Dedifferentiated amniotic fluid mesenchymal stem cell (primary cell): ENCODE data around the gene CDKN3.

ENCODE experiments used
- DNase-seq: peaks from one replicate; pipeline ENCODE4 v3.0.0-alpha.2; 2016; ENCODE audit errors: extremely low spot score

The CDKN3 gene, protein sequence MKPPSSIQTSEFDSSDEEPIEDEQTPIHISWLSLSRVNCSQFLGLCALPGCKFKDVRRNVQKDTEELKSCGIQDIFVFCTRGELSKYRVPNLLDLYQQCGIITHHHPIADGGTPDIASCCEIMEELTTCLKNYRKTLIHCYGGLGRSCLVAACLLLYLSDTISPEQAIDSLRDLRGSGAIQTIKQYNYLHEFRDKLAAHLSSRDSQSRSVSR

DNA sequence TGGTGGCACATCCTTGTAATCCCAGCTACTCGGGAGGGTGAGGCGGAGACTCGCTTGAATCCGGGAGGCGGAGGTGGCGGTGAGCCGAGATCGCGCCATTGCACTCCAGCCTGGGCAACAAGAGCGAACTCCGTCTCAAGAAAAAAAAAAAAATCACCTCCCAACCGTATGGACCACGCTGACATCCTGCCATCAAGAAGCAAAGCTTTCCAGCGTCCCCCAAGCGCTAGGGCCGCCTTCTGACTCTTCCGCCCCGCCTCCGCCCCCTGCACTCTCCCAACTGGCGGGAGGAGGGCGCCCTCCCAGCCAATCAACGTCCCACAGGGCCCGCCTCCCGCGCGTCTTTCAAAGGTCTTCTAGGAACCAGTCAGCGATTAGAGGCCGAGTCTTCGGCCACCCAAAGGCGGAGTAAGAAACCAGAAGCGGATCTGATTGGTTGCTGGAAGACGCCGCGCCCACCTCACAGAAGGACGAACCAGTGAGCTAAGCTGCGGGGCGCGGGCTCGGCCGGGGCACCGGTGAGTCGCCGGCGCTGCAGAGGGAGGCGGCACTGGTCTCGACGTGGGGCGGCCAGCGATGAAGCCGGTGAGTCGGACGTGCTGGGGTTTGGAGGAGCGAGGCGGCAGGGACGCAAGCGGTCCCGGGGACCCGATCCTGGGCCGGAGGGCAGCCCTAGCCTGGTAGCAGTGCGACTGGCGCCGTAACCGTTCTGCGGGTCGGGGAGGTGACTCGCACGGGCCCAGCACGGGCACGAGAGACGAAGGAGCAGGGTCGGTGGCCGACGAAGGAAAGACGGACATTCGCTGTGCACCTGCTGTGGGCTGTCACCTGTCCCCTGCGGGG lies at the start of gene CDKN3:
TSS of gene CDKN3 (plus strand) at position 515 of the 843 bp plus-strand sequence. CDS start at position 577, 62 bp downstream.
- peak; percentile 99 for DNase-seq

DNA sequence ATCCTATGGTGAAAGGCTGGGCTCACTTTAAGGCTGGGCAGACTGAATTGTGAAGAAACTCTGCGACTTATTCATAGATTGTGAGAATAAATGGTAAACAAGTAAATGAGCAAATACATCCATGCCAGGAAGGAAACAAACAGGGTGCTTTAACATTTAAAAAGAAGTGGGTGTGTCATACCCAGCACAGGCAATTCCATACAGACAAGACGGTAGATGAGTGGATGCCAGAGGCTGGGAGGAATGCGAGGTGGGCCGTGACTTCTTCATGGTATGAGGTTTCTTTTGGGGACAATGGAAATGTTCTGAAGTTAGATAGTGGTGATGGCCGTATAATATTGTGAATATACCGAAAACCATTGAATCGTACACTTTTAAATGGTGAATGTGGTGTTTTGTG lies 49.8 kb upstream of the CDKN3 start:
- no peak for DNase-seq

DNA sequence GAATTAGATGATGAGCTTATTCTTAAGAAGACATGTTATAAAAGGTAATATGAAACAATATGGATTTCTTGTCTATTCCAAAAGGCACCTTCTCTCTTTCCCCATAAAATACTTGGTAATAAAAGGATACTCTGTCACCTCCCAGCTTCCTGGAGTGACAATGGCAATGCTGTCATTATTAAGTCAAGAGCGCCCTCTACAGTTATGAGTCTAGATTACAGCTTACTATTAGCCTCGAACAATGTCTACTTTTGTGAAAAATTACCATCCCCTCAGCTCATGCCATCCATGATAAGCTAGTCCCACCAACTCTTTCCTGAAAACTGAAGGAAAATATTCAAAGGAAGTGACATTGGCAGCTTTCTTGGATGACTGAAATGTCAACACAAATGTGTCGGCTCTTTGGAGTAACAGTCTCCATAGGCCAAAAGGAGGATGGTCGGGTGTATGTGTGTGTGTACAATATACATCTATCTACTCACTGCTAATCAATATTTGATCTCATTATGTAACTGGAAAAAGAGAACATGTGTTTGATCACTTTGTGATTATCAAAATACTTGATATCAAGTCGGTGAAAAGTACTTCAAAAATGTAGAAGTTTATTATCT lies 48.7 kb upstream of the CDKN3 start:
- peak; percentile 71 for DNase-seq

DNA sequence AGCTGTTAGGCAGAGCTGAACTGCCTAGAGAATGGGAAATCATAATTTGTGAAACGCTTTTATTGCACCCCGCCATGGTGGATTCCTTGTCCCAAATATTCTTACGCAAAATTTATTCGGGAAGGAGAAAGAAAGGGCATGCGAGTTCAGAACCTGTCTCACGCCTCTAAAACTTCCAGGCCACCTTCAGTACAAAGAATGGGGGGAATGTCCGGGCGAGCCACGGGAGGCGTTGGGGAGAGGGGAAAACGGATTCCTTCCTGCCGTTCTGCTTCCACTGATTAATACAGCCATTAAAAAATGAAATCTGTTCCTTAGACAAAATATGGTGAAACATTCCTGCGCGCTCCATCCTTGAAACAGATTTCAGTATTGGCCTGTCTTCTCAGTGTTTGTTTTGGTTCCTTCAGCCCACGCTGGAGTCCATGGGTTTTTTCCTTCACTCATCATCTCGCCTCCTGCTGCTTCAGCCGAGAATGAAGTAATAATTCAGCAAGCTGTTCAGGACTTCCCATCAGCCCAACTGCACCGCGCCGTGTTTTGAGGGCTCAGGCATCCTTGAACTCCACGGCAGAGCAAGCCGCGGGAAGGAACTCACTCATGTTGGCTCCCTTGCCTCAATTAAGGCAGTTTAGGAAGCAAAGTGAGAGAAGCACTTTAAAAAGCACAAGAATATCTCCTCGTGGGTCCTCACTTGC lies 47.7 kb upstream of the CDKN3 start:
- DNase-seq: no peak

DNA sequence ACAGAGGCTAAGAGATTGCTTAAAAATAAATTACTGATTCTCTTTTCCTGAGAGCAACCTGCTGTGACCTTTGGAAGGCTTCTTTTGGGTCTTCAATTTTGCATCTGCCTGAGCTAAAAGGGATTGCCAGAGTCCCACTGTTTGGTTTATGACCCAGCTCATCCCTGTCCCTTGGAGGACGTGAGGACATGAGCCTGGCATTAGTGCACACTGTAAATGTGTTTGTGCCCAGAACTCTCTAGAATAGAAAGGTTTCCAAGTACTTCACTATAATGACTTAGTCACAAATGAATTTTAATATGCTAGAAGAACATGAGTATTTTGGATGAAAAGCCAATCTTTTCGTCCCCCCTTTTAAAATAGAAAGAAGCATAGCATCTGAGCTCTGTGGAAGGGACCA lies 47.1 kb upstream of the CDKN3 start:
- DNase-seq: no peak

DNA sequence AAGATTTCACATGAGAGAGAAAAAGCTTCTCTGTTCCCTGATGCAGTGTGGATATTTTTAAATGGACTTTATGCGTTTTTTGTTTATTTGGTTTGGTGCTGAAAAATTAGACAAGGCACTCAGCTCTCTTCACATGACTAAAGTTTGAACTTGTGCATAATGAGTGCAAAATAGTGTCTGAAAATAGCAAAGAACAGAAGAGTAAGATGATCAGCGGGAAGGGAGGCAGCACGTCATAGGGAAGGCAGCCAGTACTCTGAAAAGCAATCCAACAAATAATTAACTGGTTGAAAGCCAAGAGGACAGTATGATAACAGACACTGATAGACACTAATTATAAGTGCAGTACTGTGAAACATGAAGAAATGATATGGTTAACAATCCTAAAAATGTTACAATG lies 46.6 kb upstream of the CDKN3 start:
- DNase-seq: no peak

DNA sequence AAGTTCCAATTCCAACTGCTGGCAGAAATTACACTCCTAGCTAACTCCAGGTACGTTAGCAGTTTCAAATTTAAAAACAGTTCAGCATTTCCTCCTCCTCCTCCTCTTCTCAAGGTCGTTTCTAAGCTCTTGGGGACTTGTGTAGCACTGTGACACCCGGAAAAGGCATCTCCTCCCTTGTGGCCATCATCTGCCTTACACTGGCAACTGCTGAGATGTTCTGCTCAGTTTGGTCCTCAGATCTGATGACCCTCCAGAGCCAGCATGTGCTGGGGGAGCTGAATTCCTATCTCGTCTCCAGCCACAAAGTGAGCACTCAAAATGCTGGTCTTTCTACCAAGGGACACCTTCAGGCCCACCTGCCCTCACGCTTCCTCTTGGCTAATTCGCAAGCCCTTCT lies 43.5 kb upstream of the CDKN3 start:
- no peak for DNase-seq

DNA sequence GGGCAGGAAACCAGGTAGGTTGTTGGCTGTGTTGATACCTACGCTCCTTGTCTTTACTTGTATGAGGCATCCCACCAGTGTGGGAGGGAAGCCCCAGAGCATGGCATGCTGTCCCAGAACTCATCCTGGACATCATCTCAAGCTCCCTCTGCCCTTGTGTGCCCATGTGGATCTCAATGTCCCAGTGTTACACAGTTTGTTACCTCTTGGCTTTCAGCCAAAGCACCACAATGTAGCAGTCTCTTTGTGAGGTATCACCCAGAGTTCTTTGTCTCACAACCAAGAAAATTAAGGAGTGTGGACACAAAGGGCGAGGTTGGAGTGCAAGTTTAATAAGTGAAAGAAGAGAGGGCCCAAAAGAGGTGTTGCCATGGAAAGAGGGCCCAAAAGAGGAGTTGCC lies 43.1 kb upstream of the CDKN3 start:
- DNase-seq: no peak

DNA sequence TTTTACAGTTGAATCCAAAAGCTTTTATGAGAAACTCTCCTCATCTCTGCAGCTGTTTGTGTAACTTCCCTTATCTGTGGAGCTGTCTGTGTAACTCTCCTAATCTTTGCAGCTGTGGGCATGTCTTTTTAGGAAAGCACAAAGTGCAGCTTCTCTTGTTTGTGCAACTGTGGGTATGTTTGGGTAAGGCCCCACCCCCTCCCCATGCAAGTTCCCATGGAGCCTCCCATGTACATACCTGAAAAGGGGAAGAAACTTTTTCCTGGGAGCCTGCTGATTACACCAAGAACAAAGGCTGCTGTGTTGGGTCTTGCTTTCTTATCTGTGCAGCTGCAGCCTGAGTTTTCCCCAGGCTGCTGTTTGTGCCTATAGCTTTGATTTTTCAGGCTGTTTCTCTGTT lies 42.7 kb upstream of the CDKN3 start:
- no peak for DNase-seq

DNA sequence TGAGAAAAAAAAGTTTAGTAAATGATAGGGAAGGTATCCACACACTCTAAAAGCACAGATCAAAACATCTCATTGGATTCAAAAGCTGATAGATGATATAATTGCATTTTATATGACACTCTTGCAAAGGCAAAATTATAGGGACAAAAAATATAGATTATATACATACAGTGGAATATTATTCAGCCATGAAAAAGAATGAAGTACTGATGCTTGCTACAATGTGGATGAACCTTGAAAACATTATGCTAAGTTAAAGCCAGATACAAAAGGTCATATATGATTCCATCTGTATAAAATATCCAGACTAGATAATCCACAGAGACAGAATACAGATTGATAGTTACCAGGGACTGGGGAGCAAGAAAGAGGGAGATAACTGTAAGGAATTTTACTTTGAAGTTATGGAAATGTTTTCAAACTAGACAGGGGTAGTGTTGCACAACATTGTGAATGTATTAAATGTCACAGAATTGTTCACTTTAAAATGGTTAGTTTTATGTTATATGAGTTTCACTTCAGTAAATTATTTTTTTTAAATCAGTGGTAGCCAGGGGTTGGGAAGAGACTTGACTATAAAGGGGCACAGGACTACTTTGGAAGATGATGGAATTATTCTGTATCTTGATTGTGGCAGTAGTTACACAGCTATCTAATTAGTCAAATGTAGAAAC lies 41.7 kb upstream of the CDKN3 start:
- DNase-seq: no peak

DNA sequence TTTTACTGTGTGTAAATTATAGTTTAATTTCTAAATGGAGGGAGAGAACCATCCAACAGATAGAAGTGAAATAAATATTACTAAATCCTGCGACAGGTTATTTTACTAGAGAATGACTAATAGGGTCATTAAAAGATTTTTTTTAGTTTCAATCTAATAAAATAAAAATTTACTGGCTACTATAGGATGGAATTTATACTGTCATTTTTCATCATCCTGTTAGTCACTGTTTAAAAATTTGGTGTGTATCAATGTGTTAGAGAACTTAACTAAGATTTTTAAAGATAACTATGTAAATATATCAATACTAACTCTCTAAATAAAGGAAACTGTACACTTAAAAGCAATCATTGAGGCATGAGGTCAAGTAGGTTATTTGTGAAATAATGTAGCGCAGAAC lies 41.1 kb upstream of the CDKN3 start:
- no peak for DNase-seq

DNA sequence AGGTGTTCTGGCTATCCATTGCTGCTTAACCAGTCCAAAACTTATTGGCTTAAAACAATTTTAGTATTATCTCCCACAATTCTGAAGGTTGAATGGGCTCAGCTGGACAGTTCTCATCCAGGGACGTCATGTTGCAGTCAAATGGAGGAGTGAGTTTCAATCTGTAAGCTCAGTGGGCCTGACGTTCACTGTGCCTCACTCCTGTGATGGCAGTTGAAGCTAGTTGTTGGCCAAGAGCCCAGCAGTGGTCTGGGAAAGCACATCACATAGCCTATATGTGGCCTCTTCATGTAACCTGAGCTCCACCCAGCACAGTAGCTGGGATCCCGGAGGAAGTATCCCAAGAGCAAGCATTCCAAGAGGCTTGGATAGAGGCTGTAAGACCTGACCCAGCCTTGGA lies 40.6 kb upstream of the CDKN3 start:
- DNase-seq: no peak

DNA sequence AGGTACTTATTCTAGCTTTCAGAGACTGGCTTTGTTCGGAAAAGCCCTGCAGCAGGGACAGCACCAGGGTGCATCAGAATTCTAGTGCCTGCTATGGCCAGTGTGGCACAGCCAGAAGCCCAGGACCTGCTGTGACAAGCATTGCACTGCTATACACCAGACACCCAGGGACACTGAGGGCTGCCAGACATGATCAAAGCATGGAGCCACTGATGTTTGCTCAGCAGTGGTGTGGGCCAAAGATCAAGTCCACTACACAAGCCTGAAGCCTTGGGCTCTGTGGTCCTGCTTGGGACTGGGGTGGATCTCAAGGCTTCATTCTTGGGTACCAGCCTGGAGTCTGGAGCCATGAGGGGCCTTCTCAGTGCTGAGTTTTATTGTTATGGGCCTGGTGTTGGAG lies 36.1 kb upstream of the CDKN3 start:
- no peak for DNase-seq

DNA sequence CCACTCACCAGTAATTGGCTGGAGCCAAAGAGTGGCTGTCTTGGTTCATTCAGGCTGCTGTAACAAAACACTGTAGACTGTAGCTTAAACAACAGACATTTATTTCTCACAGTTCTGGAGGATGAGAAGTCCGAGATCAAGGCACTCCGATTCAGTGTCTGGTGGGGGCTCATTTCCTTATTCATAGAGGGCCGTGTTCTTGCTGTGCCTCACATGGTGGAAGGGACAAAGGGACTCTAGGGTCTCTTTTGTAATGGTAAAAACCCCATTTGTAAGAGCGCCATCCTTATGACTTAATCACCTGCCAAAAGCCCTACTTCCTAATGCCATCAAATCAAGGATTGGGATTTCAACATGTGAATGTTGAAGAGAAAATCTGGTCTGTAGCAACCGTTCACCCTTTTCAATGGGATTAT lies 34.7 kb upstream of the CDKN3 start:
- DNase-seq: no peak

DNA sequence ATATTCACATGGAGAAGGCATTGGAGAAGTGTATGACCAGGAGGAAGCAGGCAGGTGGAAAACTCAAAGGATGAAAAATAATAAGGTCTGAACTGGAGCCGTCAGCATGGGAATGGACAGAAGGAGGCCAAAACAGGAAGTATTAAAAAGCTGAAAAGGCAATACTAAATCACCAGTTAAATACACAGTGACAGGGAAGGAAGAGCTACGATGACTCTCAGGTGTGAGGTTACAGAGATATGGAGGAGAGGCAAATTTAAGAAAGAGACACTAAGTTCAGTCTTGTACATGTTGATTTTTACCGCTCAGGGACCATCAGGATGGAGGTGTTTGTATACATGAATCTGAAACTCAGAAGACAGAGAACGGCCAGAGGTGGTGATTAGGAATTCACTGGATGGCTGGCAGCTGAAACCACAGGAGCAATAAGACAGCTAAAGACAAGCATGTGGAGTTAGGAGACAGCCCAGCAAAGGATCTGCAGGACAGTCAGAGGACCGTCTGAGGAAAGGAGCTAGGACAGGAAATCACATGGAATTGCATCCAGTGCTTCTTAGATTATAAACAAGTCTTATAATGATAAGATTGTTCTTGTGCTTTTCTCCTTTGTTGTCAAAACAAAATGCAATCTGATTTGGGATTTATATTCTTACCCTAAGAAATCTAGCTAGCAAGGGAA lies 33.9 kb upstream of the CDKN3 start:
- no peak for DNase-seq

DNA sequence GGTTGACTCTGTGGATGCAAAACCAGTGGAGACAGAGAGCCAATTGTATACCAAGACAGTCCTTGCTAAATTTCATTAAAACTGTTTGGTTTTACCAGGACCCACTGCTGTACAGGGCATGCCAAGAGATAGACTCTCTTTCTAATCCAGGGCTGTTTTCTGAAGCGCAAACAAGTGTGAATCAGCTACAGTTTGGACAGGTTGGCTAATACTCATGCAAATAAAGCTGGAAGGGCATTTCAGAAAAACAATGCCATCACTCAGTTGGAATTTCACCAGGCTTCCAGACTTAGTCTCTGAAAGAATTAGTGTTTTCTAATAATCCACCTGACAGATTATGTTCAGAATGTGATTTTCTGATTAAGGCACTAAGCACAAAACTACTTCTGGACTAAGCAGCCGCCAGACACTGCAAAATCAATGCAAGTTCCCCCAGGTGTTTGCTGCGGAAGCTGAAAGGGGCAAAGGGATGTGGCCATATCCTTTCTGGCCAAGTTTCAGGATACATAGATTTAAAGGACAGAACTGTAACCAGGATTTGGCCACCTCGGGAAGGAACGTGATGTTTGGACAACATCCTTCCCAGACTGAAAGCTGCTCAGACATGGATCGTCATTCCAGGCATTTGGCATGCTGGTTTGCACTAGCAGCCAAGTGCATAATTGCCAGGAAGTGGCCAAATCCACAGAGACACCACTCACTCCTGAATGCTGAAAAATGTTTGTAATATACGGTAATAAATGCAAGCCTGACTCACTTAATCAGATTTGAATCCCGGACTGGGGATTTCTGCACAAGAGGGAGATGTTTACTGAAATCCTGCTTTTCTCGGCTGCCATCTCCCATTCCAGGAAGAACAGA lies 32.0 kb upstream of the CDKN3 start:
- DNase-seq: peak; percentile 17

DNA sequence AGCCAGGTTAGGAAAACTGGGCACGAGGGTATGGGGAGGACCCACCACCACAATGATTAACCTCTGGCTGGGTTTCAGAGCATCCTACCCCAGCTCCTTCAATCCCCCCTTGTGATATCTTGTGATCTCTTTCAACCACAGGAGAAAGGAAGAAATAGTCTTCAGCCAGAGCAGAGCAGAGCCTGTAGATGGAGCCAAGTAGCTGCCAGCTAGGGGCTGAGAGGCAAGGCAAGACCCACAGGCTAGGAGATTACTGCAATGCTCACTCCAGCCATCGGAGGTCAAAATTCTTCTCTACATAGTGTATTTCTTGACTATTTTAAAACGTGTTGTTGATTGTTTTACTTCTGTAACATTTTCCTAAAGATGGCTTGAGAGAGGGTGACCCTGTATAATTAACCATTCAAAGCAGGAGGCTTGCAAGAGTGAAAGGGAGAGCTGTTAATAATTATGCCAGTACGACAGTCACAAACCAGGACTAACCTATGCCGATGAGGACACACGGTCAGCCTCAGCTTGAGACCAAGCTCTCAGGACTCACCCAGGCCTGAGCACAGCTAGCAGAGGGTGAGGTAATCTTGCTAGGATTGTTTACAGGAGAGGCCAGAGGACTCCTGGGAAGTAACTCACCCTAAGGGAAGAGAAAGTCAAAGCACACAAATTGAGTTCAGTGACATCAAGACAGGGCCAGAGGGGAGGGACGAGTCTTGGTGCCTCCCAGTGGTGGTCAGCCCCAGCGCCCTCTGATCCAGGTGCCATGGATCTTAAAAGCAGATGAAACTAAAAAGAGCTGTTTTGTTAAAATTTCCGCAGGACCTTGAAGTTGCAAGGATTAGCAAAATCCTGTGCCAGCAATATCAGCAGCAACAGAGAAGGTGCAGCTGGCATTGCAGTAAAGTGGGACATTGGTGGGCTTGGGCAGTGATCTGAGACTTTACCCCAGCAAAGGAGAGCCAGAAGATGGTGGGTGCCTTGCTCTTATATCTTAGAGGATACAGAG lies 29.8 kb upstream of the CDKN3 start:
- DNase-seq: peak; percentile 59

DNA sequence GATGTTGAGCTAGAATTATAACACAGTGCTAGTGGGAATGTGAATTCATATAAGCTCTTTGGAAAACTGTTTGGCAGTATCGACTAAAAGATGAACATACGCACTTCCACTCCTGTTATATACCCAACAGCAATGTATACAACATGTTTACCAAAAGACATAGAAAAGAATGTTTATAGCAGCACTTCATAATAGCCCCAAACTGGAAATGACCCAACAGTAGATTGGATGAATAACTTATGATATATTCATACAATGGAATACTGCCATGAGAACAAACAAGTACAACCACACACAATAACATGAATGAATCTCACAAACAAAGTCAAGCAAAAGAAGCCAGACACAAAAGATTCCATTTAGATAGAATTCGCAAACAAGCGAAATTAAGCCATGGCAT lies 28.5 kb upstream of the CDKN3 start:
- DNase-seq: no peak

DNA sequence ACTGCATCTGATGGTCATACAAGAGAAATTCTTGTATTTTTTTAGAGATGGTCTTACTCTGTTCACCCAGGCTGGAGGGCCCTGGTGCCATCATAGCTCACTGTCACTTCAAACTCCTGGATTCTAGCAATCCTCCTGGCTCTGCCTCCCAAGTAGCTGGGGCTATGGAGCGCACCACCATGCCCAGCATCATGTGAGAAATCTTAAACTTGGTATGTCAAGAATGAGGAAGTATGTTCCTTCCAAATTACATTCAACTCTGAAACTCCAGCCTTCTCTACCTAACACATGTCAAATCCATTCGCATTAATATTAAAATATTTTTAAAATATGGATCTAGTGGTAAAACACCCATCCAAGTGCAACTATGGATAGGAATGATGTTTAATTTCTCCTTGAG lies 27.5 kb upstream of the CDKN3 start:
- DNase-seq: no peak
